ENCODE measurements around the gene PRKAG2. TPM values are rescaled to one million over a fixed set of nuclear protein-coding genes. Genes with fewer than 3 reads are reported as not detected.
A peak's percentile ranks its signal among the peaks of the same experiment; 100 is the strongest.

PRKAG2 gene
- total RNA-seq, 1 donor from 2014 or later, result 13.5 TPM

- TF ChIP-seq CTCF (IDR thresholded peaks at IDR 0.05), result no peak
- Mint-ChIP-seq H3K9me3 (ENCODE audit: unreplicated experiment) (peaks cover 6% of the 10 kb centered on the region), H3K27ac (ENCODE audit: unreplicated experiment) (no peak overlapping the region), H3K27me3 (ENCODE audit: unreplicated experiment) (no peaks in the 10 kb centered on the region), H3K36me3 (ENCODE audit: unreplicated experiment) (peaks cover 3% of the 10 kb centered on the region), H3K4me1 (ENCODE audit: unreplicated experiment) (peaks cover 53% of the 10 kb centered on the region), H3K4me3 (ENCODE audit: unreplicated experiment) (no peak overlapping the region)
- DNase-seq (ENCODE audit: extremely low spot score, unreplicated experiment), result no peak
These were observed 365.0 kb downstream of the PRKAG2 start for GRCh38 chr7:151511946-151512345.

DNA sequence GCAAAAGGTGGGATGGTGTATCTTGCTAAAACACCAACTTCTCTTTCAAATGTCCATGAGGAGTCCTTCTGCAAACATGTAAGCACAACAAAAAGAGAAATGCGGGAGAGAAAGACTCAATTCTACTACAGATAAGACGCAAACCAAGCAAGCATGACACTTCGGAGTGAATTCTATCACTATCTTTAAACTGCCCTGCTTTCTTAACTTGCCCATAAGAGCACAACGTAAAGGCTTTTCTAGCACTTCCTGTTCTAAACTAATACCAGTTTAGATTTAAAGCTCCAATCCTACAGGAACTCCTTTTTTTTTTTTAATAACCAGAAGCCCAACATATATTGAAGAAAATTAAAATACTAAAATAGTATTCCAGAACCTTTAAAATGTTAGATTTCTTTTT is 365.6 kb downstream of the PRKAG2 start:
- Mint-ChIP-seq H3K4me3 (ENCODE audit: unreplicated experiment) (no peak overlapping the region), H3K27me3 (ENCODE audit: unreplicated experiment) (no peaks in the 10 kb centered on the region), H3K27ac (ENCODE audit: unreplicated experiment) (no peak overlapping the region), H3K36me3 (ENCODE audit: unreplicated experiment) (peaks cover 3% of the 10 kb centered on the region), H3K9me3 (ENCODE audit: unreplicated experiment) (peaks cover 6% of the 10 kb centered on the region), H3K4me1 (ENCODE audit: unreplicated experiment) (peaks cover 52% of the 10 kb centered on the region)
- DNase-seq (ENCODE audit: extremely low spot score, unreplicated experiment), result no peak
- TF ChIP-seq CTCF (IDR thresholded peaks at IDR 0.05), result no peak

GRCh38 chr7:151509670-151510333 is 367.1 kb downstream of the PRKAG2 start:
- Mint-ChIP-seq H3K27ac (ENCODE audit: unreplicated experiment) (peak overlapping the region; percentile 48), H3K4me1 (ENCODE audit: unreplicated experiment) (peaks cover 45% of the 10 kb centered on the region), H3K4me3 (ENCODE audit: unreplicated experiment) (no peak overlapping the region), H3K9me3 (ENCODE audit: unreplicated experiment) (peaks cover 6% of the 10 kb centered on the region), H3K27me3 (ENCODE audit: unreplicated experiment) (no peaks in the 10 kb centered on the region), H3K36me3 (ENCODE audit: unreplicated experiment) (peaks cover 3% of the 10 kb centered on the region)
- no peak for TF ChIP-seq CTCF (IDR thresholded peaks at IDR 0.05)
- no peak for DNase-seq (ENCODE audit: extremely low spot score, unreplicated experiment)

DNA sequence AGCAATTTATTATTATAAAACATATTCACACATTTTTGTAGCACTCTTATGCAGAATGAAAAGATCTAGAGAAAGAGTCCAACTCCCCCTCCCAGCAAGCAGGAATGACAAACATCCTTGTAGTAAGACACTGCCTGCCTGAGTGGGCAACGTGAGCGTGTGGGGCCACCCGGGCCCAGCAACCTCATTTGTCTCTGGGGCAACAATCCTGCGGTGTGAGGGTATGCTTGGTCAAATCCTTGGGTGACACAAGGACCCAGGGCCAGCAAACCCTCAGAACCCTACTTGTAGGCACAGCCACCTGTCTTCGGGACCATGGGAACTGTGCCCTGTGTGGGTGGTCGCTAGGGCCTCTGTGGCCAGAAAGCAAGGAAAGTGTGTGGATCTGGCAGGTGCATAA is 367.9 kb downstream of the PRKAG2 start:
- peaks cover 39% of the 10 kb centered on the region for H3K4me1 Mint-ChIP-seq (ENCODE audit: unreplicated experiment)
- peaks cover 2% of the 10 kb centered on the region for H3K9me3 Mint-ChIP-seq (ENCODE audit: unreplicated experiment)
- H3K36me3 Mint-ChIP-seq (ENCODE audit: unreplicated experiment), result no peaks in the 10 kb centered on the region
- H3K27me3 Mint-ChIP-seq (ENCODE audit: unreplicated experiment), result no peaks in the 10 kb centered on the region
- TF ChIP-seq CTCF (IDR thresholded peaks at IDR 0.05), result no peak
- H3K4me3 Mint-ChIP-seq (ENCODE audit: unreplicated experiment), result no peak overlapping the region
- H3K27ac Mint-ChIP-seq (ENCODE audit: unreplicated experiment), result no peak overlapping the region
- DNase-seq (ENCODE audit: extremely low spot score, unreplicated experiment), result no peak

GRCh38 chr7:151507806-151508205 is 369.1 kb downstream of the PRKAG2 start:
- no peak overlapping the region for H3K4me3 Mint-ChIP-seq (ENCODE audit: unreplicated experiment)
- peaks cover 43% of the 10 kb centered on the region for H3K4me1 Mint-ChIP-seq (ENCODE audit: unreplicated experiment)
- H3K27me3 Mint-ChIP-seq (ENCODE audit: unreplicated experiment), result no peaks in the 10 kb centered on the region
- no peak for DNase-seq (ENCODE audit: extremely low spot score, unreplicated experiment)
- H3K27ac Mint-ChIP-seq (ENCODE audit: unreplicated experiment), result peak overlapping the region; percentile 0
- no peaks in the 10 kb centered on the region for H3K9me3 Mint-ChIP-seq (ENCODE audit: unreplicated experiment)
- H3K36me3 Mint-ChIP-seq (ENCODE audit: unreplicated experiment), result no peaks in the 10 kb centered on the region
- no peak for TF ChIP-seq CTCF (IDR thresholded peaks at IDR 0.05)
